Measurements from ENCODE around the gene NBAS.
"Not testable (repeated sequence)": the region's sequence is repeated elsewhere in the genome, so short reads cannot be mapped to it uniquely, and the experiment has no call there.

- not testable (repeated sequence) for TF ChIP-seq CTCF, POLR2A, EP300 (IDR thresholded peaks at IDR 0.05)
Observed at GRCh38 chr2:15540523-15540922, 20.6 kb downstream of the NBAS start.

All from ovary (tissue), 3 donors.